ENCODE results near the gene INPP5D. TPM values are rescaled to one million over a fixed set of nuclear protein-coding genes. Genes with fewer than 3 reads are reported as not detected.

INPP5D gene
- total and polyA plus RNA-seq, 2 of the 13 experiments (the other 11 are each of a cell fraction or from before 2014, with no cell fraction given): 16.7 to 18.0 TPM

- TF ChIP-seq ZNF841 (CRISPR knock-in tag; IDR thresholded peaks at IDR 0.05; ENCODE audit: borderline replicate concordance) (no peak), DR1 (CRISPR knock-in tag; IDR thresholded peaks at IDR 0.05) (no peak), TBX3 (IDR thresholded peaks at IDR 0.05; ENCODE audit: borderline replicate concordance) (no peak), PRDM10 (CRISPR knock-in tag; IDR thresholded peaks at IDR 0.05; ENCODE audit: low read depth) (0 out of 2 replicates have a peak, but pooled peaks have one; percentile 69), FIP1L1 (IDR thresholded peaks at IDR 0.05; ENCODE audit: borderline replicate concordance, insufficient read depth, low read depth, low read length) (no peak), TGIF2 (CRISPR knock-in tag; IDR thresholded peaks at IDR 0.05) (peak; percentile 70), ELF1 (CRISPR knock-in tag; IDR thresholded peaks at IDR 0.05) (peak; percentile 60), ARID3A (IDR thresholded peaks at IDR 0.05; ENCODE audit: low read depth, low read length) (0 out of 2 replicates have a peak, but pooled peaks have one; percentile 6), ZNF503 (CRISPR knock-in tag; IDR thresholded peaks at IDR 0.05) (peak; percentile 51; the same call in 1 of the 2 replicates)
- TF ChIP-seq, protein P1, sequence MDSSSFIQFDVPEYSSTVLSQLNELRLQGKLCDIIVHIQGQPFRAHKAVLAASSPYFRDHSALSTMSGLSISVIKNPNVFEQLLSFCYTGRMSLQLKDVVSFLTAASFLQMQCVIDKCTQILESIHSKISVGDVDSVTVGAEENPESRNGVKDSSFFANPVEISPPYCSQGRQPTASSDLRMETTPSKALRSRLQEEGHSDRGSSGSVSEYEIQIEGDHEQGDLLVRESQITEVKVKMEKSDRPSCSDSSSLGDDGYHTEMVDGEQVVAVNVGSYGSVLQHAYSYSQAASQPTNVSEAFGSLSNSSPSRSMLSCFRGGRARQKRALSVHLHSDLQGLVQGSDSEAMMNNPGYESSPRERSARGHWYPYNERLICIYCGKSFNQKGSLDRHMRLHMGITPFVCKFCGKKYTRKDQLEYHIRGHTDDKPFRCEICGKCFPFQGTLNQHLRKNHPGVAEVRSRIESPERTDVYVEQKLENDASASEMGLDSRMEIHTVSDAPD (CRISPR knock-in tag; IDR thresholded peaks at IDR 0.05): peak; percentile 85; the same call in 1 of the 2 replicates
- TF ChIP-seq, protein P2, sequence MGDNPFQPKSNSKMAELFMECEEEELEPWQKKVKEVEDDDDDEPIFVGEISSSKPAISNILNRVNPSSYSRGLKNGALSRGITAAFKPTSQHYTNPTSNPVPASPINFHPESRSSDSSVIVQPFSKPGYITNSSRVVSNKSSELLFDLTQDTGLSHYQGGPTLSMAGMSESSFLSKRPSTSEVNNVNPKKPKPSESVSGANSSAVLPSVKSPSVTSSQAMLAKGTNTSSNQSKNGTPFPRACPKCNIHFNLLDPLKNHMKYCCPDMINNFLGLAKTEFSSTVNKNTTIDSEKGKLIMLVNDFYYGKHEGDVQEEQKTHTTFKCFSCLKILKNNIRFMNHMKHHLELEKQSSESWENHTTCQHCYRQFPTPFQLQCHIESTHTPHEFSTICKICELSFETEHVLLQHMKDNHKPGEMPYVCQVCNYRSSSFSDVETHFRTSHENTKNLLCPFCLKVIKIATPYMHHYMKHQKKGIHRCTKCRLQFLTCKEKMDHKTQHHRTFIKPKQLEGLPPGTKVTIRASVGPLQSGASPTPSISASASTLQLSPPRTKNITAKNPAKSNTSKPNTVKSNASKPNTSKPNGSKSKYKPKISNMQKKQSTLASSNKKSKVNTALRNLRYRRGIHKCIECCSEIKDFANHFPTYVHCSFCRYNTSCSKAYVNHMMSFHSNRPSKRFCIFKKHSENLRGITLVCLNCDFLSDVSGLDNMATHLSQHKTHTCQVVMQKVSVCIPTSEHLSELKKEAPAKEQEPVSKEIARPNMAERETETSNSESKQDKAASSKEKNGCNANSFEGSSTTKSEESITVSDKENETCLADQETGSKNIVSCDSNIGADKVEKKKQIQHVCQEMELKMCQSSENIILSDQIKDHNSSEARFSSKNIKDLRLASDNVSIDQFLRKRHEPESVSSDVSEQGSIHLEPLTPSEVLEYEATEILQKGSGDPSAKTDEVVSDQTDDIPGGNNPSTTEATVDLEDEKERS (CRISPR knock-in tag; IDR thresholded peaks at IDR 0.05): 0 out of 2 replicates have a peak, but pooled peaks have one; percentile 79
Measured at GRCh38 chr2:233061591-233062450, 1.7 kb downstream of the INPP5D start (continued).
